Measurements from ENCODE around the gene CKAP4.

DNA sequence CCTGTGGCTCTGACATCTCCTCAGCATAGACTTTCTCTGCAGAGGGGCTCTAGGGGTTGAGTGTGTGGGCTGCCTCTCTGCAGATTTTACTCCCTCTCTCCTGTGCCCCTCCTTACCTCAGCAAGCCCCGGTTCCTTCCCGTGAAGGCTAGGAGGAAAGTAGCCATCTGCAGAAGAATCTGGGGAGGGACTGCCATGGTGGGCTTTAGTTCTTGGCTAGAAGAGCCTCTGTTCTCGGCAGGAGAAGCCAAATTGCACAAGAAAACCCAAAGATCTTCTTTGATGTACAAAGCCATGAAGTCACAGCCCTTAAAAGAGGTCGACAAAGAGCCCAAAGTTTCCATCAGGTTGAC is 23.5 kb downstream of the CKAP4 start:
- TF ChIP-seq, protein P1, sequence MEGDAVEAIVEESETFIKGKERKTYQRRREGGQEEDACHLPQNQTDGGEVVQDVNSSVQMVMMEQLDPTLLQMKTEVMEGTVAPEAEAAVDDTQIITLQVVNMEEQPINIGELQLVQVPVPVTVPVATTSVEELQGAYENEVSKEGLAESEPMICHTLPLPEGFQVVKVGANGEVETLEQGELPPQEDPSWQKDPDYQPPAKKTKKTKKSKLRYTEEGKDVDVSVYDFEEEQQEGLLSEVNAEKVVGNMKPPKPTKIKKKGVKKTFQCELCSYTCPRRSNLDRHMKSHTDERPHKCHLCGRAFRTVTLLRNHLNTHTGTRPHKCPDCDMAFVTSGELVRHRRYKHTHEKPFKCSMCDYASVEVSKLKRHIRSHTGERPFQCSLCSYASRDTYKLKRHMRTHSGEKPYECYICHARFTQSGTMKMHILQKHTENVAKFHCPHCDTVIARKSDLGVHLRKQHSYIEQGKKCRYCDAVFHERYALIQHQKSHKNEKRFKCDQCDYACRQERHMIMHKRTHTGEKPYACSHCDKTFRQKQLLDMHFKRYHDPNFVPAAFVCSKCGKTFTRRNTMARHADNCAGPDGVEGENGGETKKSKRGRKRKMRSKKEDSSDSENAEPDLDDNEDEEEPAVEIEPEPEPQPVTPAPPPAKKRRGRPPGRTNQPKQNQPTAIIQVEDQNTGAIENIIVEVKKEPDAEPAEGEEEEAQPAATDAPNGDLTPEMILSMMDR (IDR thresholded peaks at IDR 0.05; ENCODE audit: low read length), result no peak
- no peak for TF ChIP-seq EZH2 (optimal IDR thresholded peaks at IDR 0.05; ENCODE audit: low read depth, low read length)
